Activated effector memory CD4-positive, alpha-beta T cell treated with Interleukin-2 at 50 U/mL for 16 hours (primary cell): ENCODE measurements around the gene BRD9.
"Not testable (repeated sequence)": the region's sequence is repeated elsewhere in the genome, so short reads cannot be mapped to it uniquely, and the experiment has no call there.

ENCODE experiments used
- DNase-seq: peaks from one replicate; pipeline ENCODE4 v3.0.0-alpha.2; 2020

Gene BRD9

GRCh38 chr5:922436-923280, 30.1 kb upstream of the BRD9 start:
- no peak for DNase-seq

GRCh38 chr5:921456-922435, 29.1 kb upstream of the BRD9 start:
- no peak for DNase-seq

GRCh38 chr5:920321-920720, 27.7 kb upstream of the BRD9 start:
- DNase-seq = no peak

- DNase-seq = no peak
These were observed 26.9 kb upstream of the BRD9 start for GRCh38 chr5:919356-920000.

GRCh38 chr5:918717-919116, 26.1 kb upstream of the BRD9 start:
- DNase-seq = not testable (repeated sequence)

- no peak for DNase-seq
These were observed 24.1 kb upstream of the BRD9 start for GRCh38 chr5:916441-917293.

GRCh38 chr5:915946-916345, 23.3 kb upstream of the BRD9 start:
- DNase-seq = no peak

GRCh38 chr5:915346-915745, 22.7 kb upstream of the BRD9 start:
- not testable (repeated sequence) for DNase-seq

GRCh38 chr5:914612-915011, 22.0 kb upstream of the BRD9 start:
- DNase-seq = no peak

- DNase-seq = no peak
These were observed 21.6 kb upstream of the BRD9 start for GRCh38 chr5:914174-914573.

GRCh38 chr5:912280-913091, 19.9 kb upstream of the BRD9 start:
- peak; percentile 73 for DNase-seq

- DNase-seq = no peak
These were observed 19.0 kb upstream of the BRD9 start for GRCh38 chr5:911601-912000.

- no peak for DNase-seq
These were observed 18.2 kb upstream of the BRD9 start for GRCh38 chr5:910769-911160.

GRCh38 chr5:909994-910768, 17.6 kb upstream of the BRD9 start:
- no peak for DNase-seq

- DNase-seq = no peak
These were observed 16.5 kb upstream of the BRD9 start for GRCh38 chr5:909086-909485.

GRCh38 chr5:908172-908571, 15.6 kb upstream of the BRD9 start:
- no peak for DNase-seq

- DNase-seq = no peak
These were observed 14.8 kb upstream of the BRD9 start for GRCh38 chr5:907366-907910.

- no peak for DNase-seq
These were observed 12.6 kb upstream of the BRD9 start for GRCh38 chr5:905139-905642.

GRCh38 chr5:903756-904096, 11.1 kb upstream of the BRD9 start:
- no peak for DNase-seq
